HG03469 (cell line): Measurements from ENCODE around the gene APBB3.
A peak's percentile ranks its signal among the peaks of the same experiment; 100 is the strongest.

Experiments used
- ATAC-seq: cut with Tn5 transposase; IDR thresholded peaks from one replicate; pipeline ENCODE4 v1.9.1; 2021; ENCODE audit warnings: mild to moderate bottlenecking, moderate library complexity, moderate number of reproducible peaks; ENCODE audit not compliant: unreplicated experiment

Gene APBB3

DNA sequence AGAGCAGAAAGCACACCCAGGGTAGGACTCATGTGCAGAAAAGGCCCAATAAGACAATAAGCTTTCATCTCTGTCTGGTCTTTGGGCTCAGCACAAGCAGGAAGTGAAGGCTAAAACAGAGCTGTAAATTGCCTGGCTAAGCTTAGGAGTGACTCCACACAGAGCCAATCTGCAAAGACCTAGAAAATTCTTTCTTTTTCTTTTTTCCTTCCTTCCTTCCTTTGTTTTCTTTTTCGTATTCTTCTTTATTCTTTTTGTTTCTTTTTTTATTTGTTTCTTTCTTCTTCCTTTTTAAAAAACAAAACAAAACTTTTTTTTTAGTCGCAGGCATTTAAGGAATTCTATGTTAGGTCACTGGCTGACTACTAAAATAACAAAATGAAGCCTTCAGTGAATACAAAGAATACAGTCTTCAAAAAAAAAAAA, 12.4 kb upstream of the APBB3 start:
- ATAC-seq: no peak

DNA sequence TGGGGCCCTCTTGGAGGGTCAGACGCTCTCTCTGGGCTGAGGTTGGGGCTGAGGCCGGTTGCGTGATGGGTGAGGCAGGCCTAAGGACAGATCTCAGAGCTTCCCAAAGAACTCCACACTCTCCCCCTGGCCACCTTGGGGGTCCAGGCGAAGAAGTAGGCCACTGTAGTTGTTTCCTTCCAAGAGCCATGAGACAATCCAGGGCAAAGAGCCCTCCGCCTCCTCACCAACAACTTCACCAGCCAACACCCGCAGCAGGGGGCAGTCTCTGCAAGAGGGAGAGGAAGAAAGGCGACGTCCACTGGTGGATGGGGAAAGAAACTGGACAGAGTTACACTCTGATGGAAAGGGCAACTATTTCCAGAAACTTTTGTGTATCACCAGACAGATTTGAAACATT, 10.9 kb upstream of the APBB3 start:
- no peak for ATAC-seq

DNA sequence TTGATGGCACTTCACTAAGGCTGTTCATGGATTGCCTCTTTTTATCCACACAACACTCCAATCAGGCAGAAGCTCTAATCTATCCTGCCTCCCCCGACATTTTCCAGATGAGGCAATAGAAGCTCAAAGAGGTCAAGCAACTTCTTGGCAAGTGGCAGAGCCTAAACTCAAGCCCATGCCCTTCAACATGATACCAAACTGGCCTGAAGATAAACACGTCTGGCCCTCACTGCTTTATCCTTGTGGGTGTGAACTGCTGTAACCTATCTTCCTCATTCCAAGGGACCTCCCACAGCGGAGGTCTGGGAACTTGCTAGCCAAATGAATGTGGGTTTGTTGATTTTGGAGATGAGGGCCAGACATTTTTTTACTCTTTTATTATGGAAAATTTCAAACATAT, 9.8 kb upstream of the APBB3 start:
- ATAC-seq: no peak

DNA sequence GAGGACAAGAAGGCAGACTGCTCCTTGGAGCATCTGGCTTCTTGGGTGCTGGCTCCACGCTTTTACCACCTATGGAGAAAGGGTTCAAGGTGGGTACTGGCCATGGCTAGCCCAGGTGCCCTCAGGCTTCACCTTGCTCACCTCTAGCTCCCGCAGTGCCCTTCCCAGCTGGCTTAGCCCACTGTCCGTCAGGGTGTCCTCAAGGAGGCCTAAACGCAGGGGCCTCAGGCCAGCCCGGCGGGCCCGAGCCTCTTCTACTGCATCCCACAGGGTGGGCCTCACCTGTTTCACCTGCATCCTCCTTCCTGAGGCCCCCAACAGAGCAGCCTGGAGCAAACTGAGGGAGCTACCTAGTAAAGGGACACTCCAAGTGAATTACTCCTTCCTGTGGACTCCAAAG, 9.3 kb upstream of the APBB3 start:
- no peak for ATAC-seq

DNA sequence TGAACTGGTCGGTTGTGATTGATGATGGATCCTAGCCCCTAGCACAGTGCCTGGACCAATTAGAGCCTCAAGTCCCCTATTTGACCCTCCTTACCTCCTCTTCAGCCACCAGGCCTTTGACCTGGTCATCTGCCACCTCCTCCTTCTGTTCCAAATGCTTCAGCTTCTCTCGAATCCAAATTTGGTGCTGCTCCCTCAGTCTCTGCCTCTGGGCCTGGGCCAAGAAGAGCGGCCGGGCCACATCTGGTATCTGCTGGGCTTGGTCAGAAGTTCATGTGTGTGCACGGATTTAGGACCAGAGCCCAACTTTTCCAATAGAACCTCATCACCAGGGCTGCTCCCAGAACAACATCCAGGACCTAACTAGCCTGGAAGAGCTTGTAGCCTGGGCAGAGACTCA, 6.7 kb upstream of the APBB3 start:
- ATAC-seq: no peak

GRCh38 chr5:140570488-140570887, 6.1 kb upstream of the APBB3 start:
- no peak for ATAC-seq

- ATAC-seq: no peak
Observed at GRCh38 chr5:140570058-140570457, 5.7 kb upstream of the APBB3 start.

DNA sequence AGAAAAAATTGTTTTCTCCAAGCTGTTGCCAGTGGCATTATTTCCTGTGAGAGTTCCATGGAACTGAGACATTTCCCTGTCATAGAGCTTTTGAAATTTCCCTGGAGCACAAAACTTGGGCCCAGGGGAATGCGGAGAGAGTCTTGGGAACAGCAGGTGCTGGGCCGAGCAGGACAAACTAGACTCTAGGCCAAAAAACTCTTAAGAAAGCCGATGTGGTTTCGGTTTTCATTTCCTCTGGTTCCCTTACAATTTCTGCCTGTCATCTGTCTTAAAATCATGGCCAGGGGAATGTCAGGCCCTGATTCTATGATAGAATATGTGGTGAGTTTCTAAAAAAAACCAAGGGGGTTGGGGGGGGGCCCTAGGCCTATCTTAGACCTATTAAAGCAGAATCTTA, 4.8 kb upstream of the APBB3 start:
- no peak for ATAC-seq

DNA sequence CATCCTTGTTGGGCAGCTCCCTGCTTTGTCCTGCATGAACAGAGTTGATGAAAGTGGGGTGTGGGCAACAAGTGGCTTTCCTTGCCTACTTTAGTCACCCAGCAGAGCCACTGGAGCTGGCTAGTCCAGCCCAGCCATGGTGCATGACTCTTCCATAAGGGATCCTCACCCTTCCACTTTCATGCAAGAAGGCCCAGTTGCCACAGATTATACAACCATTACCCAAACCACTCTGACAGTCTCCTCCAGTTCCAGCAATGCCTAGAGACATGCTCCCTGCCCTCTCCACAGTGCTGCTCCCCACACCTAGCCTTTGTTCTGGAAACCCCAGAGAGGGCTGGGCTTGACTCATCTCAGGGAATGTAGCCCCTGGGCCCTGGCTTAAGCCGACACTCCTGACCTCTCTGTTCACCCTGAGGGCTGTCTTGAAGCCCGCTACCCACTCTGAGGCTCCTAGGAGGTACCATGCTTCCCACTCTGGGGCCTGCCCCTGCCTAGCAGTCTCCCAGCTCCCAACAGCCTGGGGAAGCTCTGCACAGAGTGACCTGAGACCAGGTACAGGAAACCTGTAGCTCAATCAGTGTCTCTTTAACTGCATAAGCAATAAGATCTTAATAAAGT, 4.2 kb upstream of the APBB3 start:
- ATAC-seq: no peak

DNA sequence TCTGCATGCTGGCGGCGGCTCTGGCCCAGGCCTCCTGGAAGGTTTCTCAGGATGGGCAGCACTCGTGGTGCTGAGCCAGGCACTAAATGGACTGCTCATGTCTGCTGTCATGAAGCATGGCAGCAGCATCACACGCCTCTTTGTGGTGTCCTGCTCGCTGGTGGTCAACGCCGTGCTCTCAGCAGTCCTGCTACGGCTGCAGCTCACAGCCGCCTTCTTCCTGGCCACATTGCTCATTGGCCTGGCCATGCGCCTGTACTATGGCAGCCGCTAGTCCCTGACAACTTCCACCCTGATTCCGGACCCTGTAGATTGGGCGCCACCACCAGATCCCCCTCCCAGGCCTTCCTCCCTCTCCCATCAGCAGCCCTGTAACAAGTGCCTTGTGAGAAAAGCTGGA, 3.5 kb upstream of the APBB3 start:
- ATAC-seq: no peak

GRCh38 chr5:140567136-140567818, 2.9 kb upstream of the APBB3 start:
- ATAC-seq: no peak

DNA sequence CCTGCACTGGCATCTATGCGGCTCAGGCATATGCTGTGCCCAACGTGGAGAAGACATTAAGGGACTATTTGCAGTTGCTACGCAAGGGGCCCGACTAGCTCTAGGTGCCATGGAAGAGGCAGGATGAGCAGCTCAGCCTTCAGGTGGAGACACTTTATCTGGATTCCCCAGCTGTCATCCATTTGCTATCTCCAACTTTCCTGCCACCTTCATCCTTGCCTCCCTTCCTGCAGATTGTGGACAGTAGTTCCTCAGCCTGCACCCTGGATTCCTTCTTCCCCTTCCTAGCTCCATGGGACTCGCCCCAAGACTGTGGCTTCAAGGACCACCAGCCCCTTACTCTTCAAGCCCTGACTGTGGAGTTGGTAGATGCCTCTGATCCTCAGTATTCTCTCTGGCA, 2.3 kb upstream of the APBB3 start:
- no peak for ATAC-seq

GRCh38 chr5:140565780-140566095, 1.3 kb upstream of the APBB3 start:
- ATAC-seq: no peak

DNA sequence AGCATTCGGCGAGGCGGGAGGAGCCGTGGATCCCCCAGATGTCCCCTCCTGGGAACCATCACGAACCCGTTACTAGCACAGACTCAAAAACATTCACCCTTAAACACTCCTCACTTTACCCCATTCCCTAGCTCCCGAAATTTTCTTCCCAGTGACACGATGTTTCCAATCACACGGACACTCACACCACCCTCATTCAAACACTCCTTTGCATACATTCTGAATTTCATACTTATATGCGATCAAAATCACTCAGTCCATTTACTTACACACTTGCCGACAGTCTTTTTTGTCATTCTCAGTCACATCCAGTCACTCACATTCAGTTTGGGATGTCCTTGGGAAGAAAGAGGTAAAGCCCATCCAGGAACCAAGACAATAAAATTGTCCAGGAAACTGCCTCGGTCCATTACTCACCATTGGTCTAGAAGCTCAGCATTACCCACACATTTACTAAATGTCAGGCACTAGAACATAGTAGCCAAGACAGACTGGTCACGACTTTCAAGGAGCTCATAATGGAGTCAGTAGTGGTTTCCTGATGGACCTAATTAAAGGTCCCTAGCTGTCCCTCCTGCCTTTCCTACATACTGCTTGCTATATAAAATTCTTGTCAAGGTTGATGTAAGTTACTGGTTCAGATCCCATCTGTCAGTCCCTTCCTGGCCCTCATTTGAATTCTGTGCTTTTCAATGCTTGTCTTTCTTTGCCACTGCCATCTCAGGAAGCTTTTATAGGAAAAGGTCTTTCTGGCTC, 804 bp upstream of the APBB3 start:
- no peak for ATAC-seq

DNA sequence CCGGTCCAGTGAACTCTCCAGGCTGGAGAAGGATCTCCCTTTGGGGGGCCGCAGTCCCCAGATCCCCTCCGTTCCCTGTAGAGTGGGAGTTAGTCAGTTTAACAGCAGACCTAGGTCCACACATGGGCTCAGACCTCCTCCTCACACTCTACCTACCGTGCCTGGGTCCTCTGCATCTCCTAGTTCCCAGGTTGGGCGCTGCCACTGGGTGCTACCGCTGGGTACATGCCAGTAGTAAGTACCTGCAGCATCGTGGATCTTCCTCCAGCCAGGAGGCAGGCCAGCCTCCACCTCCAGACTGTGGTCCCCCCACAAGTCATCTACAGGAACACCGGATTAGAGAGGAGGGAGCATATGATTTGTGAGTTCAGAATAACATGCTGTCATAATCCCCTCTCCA, 802 bp downstream of the APBB3 start:
- no peak for ATAC-seq

GRCh38 chr5:140561753-140562523, 2.5 kb downstream of the APBB3 start:
- ATAC-seq: no peak

- ATAC-seq: no peak
Observed at GRCh38 chr5:140560227-140560626, 4.2 kb downstream of the APBB3 start.

DNA sequence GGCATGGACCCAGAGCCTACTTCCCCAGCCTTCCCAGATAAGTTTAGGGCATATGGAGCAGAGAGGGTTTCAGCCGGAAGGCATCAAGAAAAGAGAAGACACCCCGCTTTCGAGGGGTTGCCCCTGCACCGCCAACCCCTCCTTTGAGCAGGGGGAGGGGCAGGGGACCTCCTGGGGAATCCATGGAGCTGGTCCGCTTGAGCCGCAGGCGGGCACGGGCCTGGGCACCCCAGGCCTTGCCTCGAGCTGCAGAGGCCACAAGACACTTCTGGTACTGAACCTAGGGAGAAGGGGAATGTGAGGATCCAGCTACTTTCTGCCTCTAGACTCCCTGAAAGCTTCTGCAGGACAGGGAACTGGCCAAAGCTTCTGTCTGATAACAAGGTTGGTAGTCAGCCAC, 5.9 kb downstream of the APBB3 start:
- ATAC-seq: no peak

GRCh38 chr5:140557965-140558364, 6.4 kb downstream of the APBB3 start:
- ATAC-seq: no peak

GRCh38 chr5:140557136-140557805, 7.1 kb downstream of the APBB3 start, which contains the start of gene SRA1:
Gene SRA1 (minus strand): TSS chr5:140557473. CDS start chr5:140557452, 21 bp downstream.
- ATAC-seq: peak; percentile 92

DNA sequence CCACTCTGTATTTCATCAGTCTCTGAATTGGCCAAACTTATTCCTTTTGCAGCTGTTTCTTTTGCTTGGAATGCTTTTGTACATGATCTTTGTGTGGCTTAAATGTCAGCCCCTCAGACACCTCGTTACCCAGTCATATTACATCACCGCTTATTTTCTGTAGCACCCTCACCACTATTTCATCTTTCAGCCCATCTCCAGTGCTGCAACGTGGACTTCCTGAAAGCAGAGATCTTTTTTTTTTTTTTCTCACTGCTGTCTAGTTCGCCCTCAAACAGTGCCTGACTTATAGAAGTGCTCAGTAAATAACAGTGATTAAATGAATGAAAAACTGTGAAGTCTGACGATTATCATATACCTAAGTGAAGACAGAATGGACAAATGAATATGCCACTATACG, 8.0 kb downstream of the APBB3 start:
- ATAC-seq: no peak
